Astrocyte (in vitro differentiated cells and primary cell): ENCODE measurements around the gene POU2AF1. TPM values are rescaled to one million over a fixed set of nuclear protein-coding genes. Genes with fewer than 3 reads are reported as not detected.

Experiments
- DNase-seq: peaks from one replicate; pipeline ENCODE4 v3.0.0-alpha.2; 2010; ENCODE audit warnings: low read depth
- FAIRE-seq: peaks from 2 replicates; lab custom pipeline; 2011; peaks lifted over from hg19 to GRCh38; lab: Jason Lieb, UNC
- H2AFZ ChIP-seq: 2 replicates; pipeline ENCODE4 v1.6.0; 2012; ENCODE audit warnings: low read depth, low read length, inconsistent platforms
- H3K27ac ChIP-seq: 2 replicates; pipeline ENCODE4 v1.5.1; 2011; ENCODE audit warnings: low read depth, low read length, inconsistent platforms
- H3K27me3 ChIP-seq: 2 replicates; pipeline ENCODE4 v1.6.0; 2011; ENCODE audit warnings: low read length, inconsistent platforms; ENCODE audit not compliant: insufficient read depth
- H3K36me3 ChIP-seq: 2 replicates; pipeline ENCODE4 v1.5.1; 2011; ENCODE audit warnings: low read length, inconsistent platforms; ENCODE audit not compliant: insufficient read depth
- H3K4me1 ChIP-seq: 2 replicates; pipeline ENCODE4 v1.5.1; 2011; ENCODE audit warnings: low read length, inconsistent platforms; ENCODE audit not compliant: insufficient read depth
- H3K4me2 ChIP-seq: 2 replicates; pipeline ENCODE4 v1.6.0; 2012; ENCODE audit warnings: low read length, inconsistent platforms
- H3K4me3 ChIP-seq: 2 replicates; pipeline ENCODE4 v1.5.1; 2011; ENCODE audit warnings: low read depth, mild to moderate bottlenecking, low read length, inconsistent platforms; ENCODE audit not compliant: insufficient read depth
- H3K79me2 ChIP-seq: 2 replicates; pipeline ENCODE4 v1.6.0; 2012; ENCODE audit warnings: mild to moderate bottlenecking, low read length, inconsistent platforms; ENCODE audit not compliant: insufficient read depth
- H3K9ac ChIP-seq: 2 replicates; pipeline ENCODE4 v1.6.0; 2012; ENCODE audit warnings: mild to moderate bottlenecking, low read length, inconsistent platforms
- H3K9me3 ChIP-seq: 2 replicates; pipeline ENCODE4 v1.5.1; 2012; ENCODE audit warnings: low read depth, mild to moderate bottlenecking, low read length, inconsistent platforms; ENCODE audit not compliant: insufficient read depth
- H4K20me1 ChIP-seq: 2 replicates; pipeline ENCODE4 v1.6.0; 2012; ENCODE audit warnings: low read length, inconsistent platforms; ENCODE audit not compliant: insufficient read depth
- H3K27ac Mint-ChIP-seq: one replicate; pipeline ENCODE4 v1.8.0; 2021; ENCODE audit warnings: mild to moderate bottlenecking, mixed read lengths; ENCODE audit not compliant: unreplicated experiment
- H3K27me3 Mint-ChIP-seq: one replicate; pipeline ENCODE4 v1.8.0; 2021; ENCODE audit warnings: low read depth, mixed read lengths; ENCODE audit not compliant: unreplicated experiment
- H3K36me3 Mint-ChIP-seq: one replicate; pipeline ENCODE4 v1.8.0; 2021; ENCODE audit warnings: low read depth, mixed read lengths; ENCODE audit not compliant: unreplicated experiment
- H3K4me1 Mint-ChIP-seq: one replicate; pipeline ENCODE4 v1.8.0; 2021; ENCODE audit warnings: low read depth, mixed read lengths; ENCODE audit not compliant: unreplicated experiment
- H3K4me3 Mint-ChIP-seq: one replicate; pipeline ENCODE4 v1.8.0; 2021; ENCODE audit warnings: mild to moderate bottlenecking, moderate library complexity, mixed read lengths; ENCODE audit not compliant: unreplicated experiment
- H3K9me3 Mint-ChIP-seq: one replicate; pipeline ENCODE4 v1.8.0; 2021; ENCODE audit warnings: mild to moderate bottlenecking, mixed read lengths; ENCODE audit not compliant: unreplicated experiment
- CTCF ChIP-seq: IDR thresholded peaks from 2 replicates; pipeline ENCODE4 v1.5.1; 2011; ENCODE audit warnings: low read depth, mild to moderate bottlenecking, inconsistent platforms, low read length, moderate library complexity; ENCODE audit not compliant: insufficient read depth
- EZH2 ChIP-seq: IDR thresholded peaks from 2 replicates; pipeline ENCODE4 v1.6.1; 2012; ENCODE audit warnings: mild to moderate bottlenecking, low read length, inconsistent platforms; ENCODE audit not compliant: insufficient read depth
- total RNA-seq: library from RNA; stranded (reverse); gene quantifications from 2 replicates; pipeline ENCODE4 v1.2.1, GENCODE V29; 2021

POU2AF1 gene
- total RNA-seq, 1 donor from 2014 or later, result not detected

GRCh38 chr11:111354601-111354891 is 24.5 kb downstream of the POU2AF1 start:
- Histone ChIP-seq H4K20me1 (no peaks in the 10 kb centered on the region), H3K4me2 (no peak overlapping the region), H3K27ac (no peak overlapping the region), H3K36me3 (no peaks in the 10 kb centered on the region), H3K9me3 (no peaks in the 10 kb centered on the region), H3K79me2 (no peaks in the 10 kb centered on the region), H3K27me3 (peaks cover 3% of the 10 kb centered on the region), H3K4me1 (no peaks in the 10 kb centered on the region), H3K9ac (no peak overlapping the region), H2AFZ (no peak overlapping the region), H3K4me3 (no peak overlapping the region)
- no peak overlapping the region for H3K4me3 Mint-ChIP-seq
- peaks cover 9% of the 10 kb centered on the region for H3K27me3 Mint-ChIP-seq
- no peak for DNase-seq
- H3K9me3 Mint-ChIP-seq, result peaks cover 10% of the 10 kb centered on the region
- no peak for TF ChIP-seq EZH2
- no peak for TF ChIP-seq CTCF
- FAIRE-seq, result no peak
- no peak overlapping the region for H3K27ac Mint-ChIP-seq
- no peaks in the 10 kb centered on the region for H3K36me3 Mint-ChIP-seq
- no peaks in the 10 kb centered on the region for H3K4me1 Mint-ChIP-seq

- TF ChIP-seq EZH2 (no peak), CTCF (no peak)
- H3K4me3 ChIP-seq, result no peak overlapping the region
- no peak overlapping the region for H3K9ac ChIP-seq
- no peaks in the 10 kb centered on the region for H4K20me1 ChIP-seq
- H2AFZ ChIP-seq, result no peak overlapping the region
- Mint-ChIP-seq H3K27me3 (peaks cover 9% of the 10 kb centered on the region), H3K27ac (no peak overlapping the region), H3K9me3 (peaks cover 10% of the 10 kb centered on the region), H3K4me3 (no peak overlapping the region), H3K36me3 (no peaks in the 10 kb centered on the region), H3K4me1 (no peaks in the 10 kb centered on the region)
- DNase-seq (no peak), FAIRE-seq (no peak)
- no peaks in the 10 kb centered on the region for H3K36me3 ChIP-seq
- H3K27me3 ChIP-seq, result peaks cover 3% of the 10 kb centered on the region
- H3K4me2 ChIP-seq, result no peak overlapping the region
- H3K4me1 ChIP-seq, result no peaks in the 10 kb centered on the region
- H3K79me2 ChIP-seq, result no peaks in the 10 kb centered on the region
- H3K27ac ChIP-seq, result no peak overlapping the region
- no peaks in the 10 kb centered on the region for H3K9me3 ChIP-seq
Measured at GRCh38 chr11:111353776-111354600, 25.1 kb downstream of the POU2AF1 start.

- Histone ChIP-seq H3K4me3 (no peak overlapping the region), H3K27me3 (peaks cover 3% of the 10 kb centered on the region), H3K9me3 (no peaks in the 10 kb centered on the region), H3K4me1 (no peaks in the 10 kb centered on the region), H3K9ac (no peak overlapping the region), H3K27ac (no peak overlapping the region), H3K36me3 (no peaks in the 10 kb centered on the region), H3K4me2 (no peak overlapping the region), H2AFZ (no peak overlapping the region), H4K20me1 (no peaks in the 10 kb centered on the region), H3K79me2 (no peaks in the 10 kb centered on the region)
- FAIRE-seq (no peak), DNase-seq (no peak)
- Mint-ChIP-seq H3K27me3 (peaks cover 9% of the 10 kb centered on the region), H3K36me3 (no peaks in the 10 kb centered on the region), H3K9me3 (peaks cover 10% of the 10 kb centered on the region), H3K27ac (no peak overlapping the region), H3K4me1 (no peaks in the 10 kb centered on the region), H3K4me3 (no peak overlapping the region)
- no peak for TF ChIP-seq EZH2
- no peak for TF ChIP-seq CTCF
Measured at GRCh38 chr11:111352935-111353710, 26.0 kb downstream of the POU2AF1 start.
